ENCODE measurements around the gene CHST12. TPM values are rescaled to one million over a fixed set of nuclear protein-coding genes. Genes with fewer than 3 reads are reported as not detected.

Gene CHST12
- total and polyA plus RNA-seq, 10 of the 15 experiments (the other 5 are each of a cell fraction or from before 2014, with no cell fraction given) = 0.05 to 14.2 (median 3.3) TPM

DNA sequence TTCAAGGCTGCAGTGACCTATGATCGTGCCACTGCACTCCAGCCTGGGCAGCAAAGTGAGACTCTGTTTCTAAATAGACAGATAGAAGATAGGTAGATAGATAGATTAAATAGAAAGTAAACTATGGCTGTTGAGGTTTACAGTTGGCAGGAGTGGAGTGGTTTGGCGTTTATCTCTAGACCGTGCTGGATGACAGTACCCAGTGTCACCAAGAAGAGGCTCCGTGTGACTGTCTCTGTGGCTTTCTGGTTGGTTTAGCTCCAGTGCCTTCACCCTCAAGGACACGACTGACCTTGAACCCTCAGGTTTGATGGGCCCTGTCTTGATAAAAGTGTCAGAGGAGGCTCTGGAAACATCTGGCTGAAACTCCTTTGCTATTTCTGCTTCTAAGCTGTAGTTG lies 31.7 kb downstream of the CHST12 start:
- DNase-seq (ENCODE audit: low read depth, low spot score) = no peak
- SMC1A ChIA-PET (ENCODE audit: uncharacterized antibody, unreplicated experiment) = no interaction called here
- CTCF ChIA-PET = interaction anchor here (0.9 to 1.2 kb wide), 2 partner anchors 15 to 16 kb away, joined by 3 to 4 read pairs; no protein-coding TSS in a partner anchor
- Histone ChIP-seq H3K27me3 (replicated peaks in 1 of 2; ENCODE audit: control insufficient read depth in 2 of 2, insufficient read depth in 2 of 2, low read length in 1 of 2) (no peaks in the 10 kb centered on the region), H3K27ac (ENCODE audit: control insufficient read depth, insufficient read depth) (no peak overlapping the region), H4K20me1 (ENCODE audit: control insufficient read depth, insufficient read depth) (0 out of 2 replicates have a peak, but pooled peaks cover 5% of the 10 kb centered on the region), H3K9me3 (replicated peaks; ENCODE audit: control insufficient read depth, insufficient read depth, low read length) (peaks cover 4% of the 10 kb centered on the region), H3K4me3 (no peak overlapping the region), H3K4me2 (ENCODE audit: control insufficient read depth, insufficient read depth) (no peak overlapping the region), H3K36me3 (ENCODE audit: control insufficient read depth in 2 of 2, insufficient read depth in 2 of 2, low read length in 1 of 2) (peaks cover 3 to 36% of the 10 kb centered on the region in 2 experiments), H3K79me2 (ENCODE audit: control insufficient read depth, insufficient read depth, low read length) (no peaks in the 10 kb centered on the region), H2AFZ (ENCODE audit: control insufficient read depth, low read depth, low read length) (no peak overlapping the region), H3K9ac (ENCODE audit: control insufficient read depth, insufficient read depth, low read length) (no peak overlapping the region), H3K4me1 (ENCODE audit: control insufficient read depth, insufficient read depth, low read length) (no peaks in the 10 kb centered on the region)
- 45% methylated on average over 5 of the region's 5 CpGs for WGBS (ENCODE audit: insufficient coverage, insufficient replicate concordance, low lambda C conversion rate, missing lambda C conversion rate)
- intact Hi-C loops (cut with micrococcal nuclease; ENCODE audit: unreplicated experiment) (no loop called here), in situ Hi-C loops (cut with MboI) (no loop called here)
- TF ChIP-seq TCF12 (IDR thresholded peaks at IDR 0.05; ENCODE audit: low read depth, low read length) = no peak
- no peak for TF ChIP-seq NFYB (IDR thresholded peaks at IDR 0.05; ENCODE audit: insufficient read depth, low read depth, low read length)
- POLR2A ChIA-PET = no interaction called here
- RAD21 ChIA-PET (ENCODE audit: unreplicated experiment) = no interaction called here
- BruUV-seq (replicated peaks) = no TSS peak
- no peak for ATAC-seq
- FAIRE-seq = no peak

DNA sequence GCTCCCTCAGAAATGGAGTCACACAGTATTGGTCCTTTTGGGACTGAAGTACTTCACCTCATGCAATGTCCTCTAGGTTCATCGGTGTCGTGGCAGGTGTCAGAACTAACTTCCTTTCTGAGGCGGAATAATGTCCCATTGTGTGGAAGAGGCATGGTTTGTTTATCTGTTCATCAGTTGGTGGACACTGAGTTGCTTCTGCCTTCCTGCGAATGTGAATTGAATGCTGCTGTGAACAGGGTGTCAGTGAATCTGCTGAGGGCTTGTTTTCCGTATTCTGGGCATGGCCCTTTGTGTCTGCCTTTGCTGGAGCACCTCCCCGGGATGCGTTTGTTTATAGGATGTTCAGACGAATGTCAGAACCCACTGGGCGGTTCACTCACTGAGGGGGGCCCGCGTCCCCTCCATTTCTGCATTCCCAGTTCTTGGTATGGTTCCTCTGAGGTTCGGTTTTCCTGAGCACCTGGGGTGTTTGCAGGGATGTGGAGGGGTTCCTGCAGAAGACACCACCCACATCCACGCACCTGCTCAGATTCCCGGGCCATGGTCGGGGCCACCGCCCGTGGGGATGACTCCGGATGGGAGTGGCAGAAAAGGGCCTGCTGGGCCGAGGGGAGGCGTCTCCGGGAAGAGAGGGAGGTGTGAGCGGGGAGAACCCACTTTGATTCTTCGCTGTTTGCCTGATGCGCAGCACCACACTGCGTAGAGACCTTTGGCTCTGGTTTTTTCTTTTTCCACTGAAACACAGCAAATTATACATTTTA lies 33.1 kb downstream of the CHST12 start:
- SMC1A ChIA-PET (ENCODE audit: uncharacterized antibody, unreplicated experiment) = no interaction called here
- TF ChIP-seq HDAC6 (IDR thresholded peaks at IDR 0.05; ENCODE audit: unreplicated experiment) = no peak
- TF ChIP-seq, protein P1, sequence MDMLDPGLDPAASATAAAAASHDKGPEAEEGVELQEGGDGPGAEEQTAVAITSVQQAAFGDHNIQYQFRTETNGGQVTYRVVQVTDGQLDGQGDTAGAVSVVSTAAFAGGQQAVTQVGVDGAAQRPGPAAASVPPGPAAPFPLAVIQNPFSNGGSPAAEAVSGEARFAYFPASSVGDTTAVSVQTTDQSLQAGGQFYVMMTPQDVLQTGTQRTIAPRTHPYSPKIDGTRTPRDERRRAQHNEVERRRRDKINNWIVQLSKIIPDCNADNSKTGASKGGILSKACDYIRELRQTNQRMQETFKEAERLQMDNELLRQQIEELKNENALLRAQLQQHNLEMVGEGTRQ (IDR thresholded peaks at IDR 0.05; ENCODE audit: borderline replicate concordance, low read depth, low read length) = no peak
- TF ChIP-seq NFIC (IDR thresholded peaks at IDR 0.05; ENCODE audit: low read depth, low read length) = no peak
- TF ChIP-seq SMAD5 (IDR thresholded peaks at IDR 0.05; ENCODE audit: low read depth) = no peak
- Histone ChIP-seq H3K9ac (ENCODE audit: control insufficient read depth, insufficient read depth, low read length) (no peak overlapping the region), H3K79me2 (ENCODE audit: control insufficient read depth, insufficient read depth, low read length) (no peaks in the 10 kb centered on the region), H3K36me3 (ENCODE audit: control insufficient read depth in 2 of 2, insufficient read depth in 2 of 2, low read length in 1 of 2) (peaks cover 3 to 34% of the 10 kb centered on the region in 2 experiments), H3K4me2 (ENCODE audit: control insufficient read depth, insufficient read depth) (no peak overlapping the region), H3K4me3 (no peak overlapping the region), H3K4me1 (ENCODE audit: control insufficient read depth, insufficient read depth, low read length) (no peaks in the 10 kb centered on the region), H2AFZ (ENCODE audit: control insufficient read depth, low read depth, low read length) (no peak overlapping the region), H3K27ac (ENCODE audit: control insufficient read depth, insufficient read depth) (no peak overlapping the region), H3K9me3 (replicated peaks; ENCODE audit: control insufficient read depth, insufficient read depth, low read length) (no peaks in the 10 kb centered on the region; the same call in 2 of the 3 replicates), H3K27me3 (replicated peaks in 1 of 2; ENCODE audit: control insufficient read depth in 2 of 2, insufficient read depth in 2 of 2, low read length in 1 of 2) (no peaks in the 10 kb centered on the region), H4K20me1 (ENCODE audit: control insufficient read depth, insufficient read depth) (0 out of 2 replicates have a peak, but pooled peaks cover 8% of the 10 kb centered on the region)
- RAD21 ChIA-PET (ENCODE audit: unreplicated experiment) = no interaction called here
- ATAC-seq (no peak), FAIRE-seq (no peak), DNase-seq (ENCODE audit: low read depth, low spot score) (no peak)
- POLR2A ChIA-PET = interaction anchor here (0.5 kb wide), 1 partner anchor 41 kb away, joined by 5 read pairs; no protein-coding TSS in a partner anchor
- in situ Hi-C loops (cut with MboI) = no loop called here
- no TSS peak for BruUV-seq (replicated peaks)
- intact Hi-C loops (cut with micrococcal nuclease; ENCODE audit: unreplicated experiment) = no loop called here
- CTCF ChIA-PET = interaction anchor here (1.2 kb wide), 1 partner anchor 15 kb away, joined by 3 read pairs; no protein-coding TSS in a partner anchor
- WGBS (ENCODE audit: insufficient coverage, insufficient replicate concordance, low lambda C conversion rate, missing lambda C conversion rate) = 86% methylated on average over 25 of the region's 25 CpGs

Measured in GM12878 (cell line).